ENCODE data around the gene IGF2.

IGF2 gene

GRCh38 chr11:2149864-2150847 lies 11.0 kb upstream of the IGF2 start:
- no peak for TF ChIP-seq REST (IDR thresholded peaks at IDR 0.05; ENCODE audit: insufficient read depth in 1 of 2, low read depth in 2 of 2, low read length in 2 of 2)
- TF ChIP-seq FOXP2 (optimal IDR thresholded peaks at IDR 0.05; ENCODE audit: borderline replicate concordance, extremely low read depth, extremely low read length, insufficient read depth): no peak
- TF ChIP-seq SIN3A (IDR thresholded peaks at IDR 0.05; ENCODE audit: borderline replicate concordance, insufficient read depth, low read length): no peak
- no peak for TF ChIP-seq POLR2AphosphoS5 (IDR thresholded peaks at IDR 0.05; ENCODE audit: low read depth, low read length)
- TF ChIP-seq TAF1 (IDR thresholded peaks at IDR 0.05; ENCODE audit: borderline replicate concordance, insufficient read depth, low read length): no peak

GRCh38 chr11:2149460-2149859 lies 10.3 kb upstream of the IGF2 start:
- TF ChIP-seq TAF1 (IDR thresholded peaks at IDR 0.05; ENCODE audit: borderline replicate concordance, insufficient read depth, low read length): no peak
- no peak for TF ChIP-seq FOXP2 (optimal IDR thresholded peaks at IDR 0.05; ENCODE audit: borderline replicate concordance, extremely low read depth, extremely low read length, insufficient read depth)
- TF ChIP-seq SIN3A (IDR thresholded peaks at IDR 0.05; ENCODE audit: borderline replicate concordance, insufficient read depth, low read length): no peak
- TF ChIP-seq POLR2AphosphoS5 (IDR thresholded peaks at IDR 0.05; ENCODE audit: low read depth, low read length): no peak
- no peak for TF ChIP-seq REST (IDR thresholded peaks at IDR 0.05; ENCODE audit: insufficient read depth in 1 of 2, low read depth in 2 of 2, low read length in 2 of 2)

- TF ChIP-seq FOXP2 (optimal IDR thresholded peaks at IDR 0.05; ENCODE audit: borderline replicate concordance, extremely low read depth, extremely low read length, insufficient read depth): no peak
- no peak for TF ChIP-seq SIN3A (IDR thresholded peaks at IDR 0.05; ENCODE audit: borderline replicate concordance, insufficient read depth, low read length)
- no peak for TF ChIP-seq REST (IDR thresholded peaks at IDR 0.05; ENCODE audit: insufficient read depth in 1 of 2, low read depth in 2 of 2, low read length in 2 of 2)
- TF ChIP-seq POLR2AphosphoS5 (IDR thresholded peaks at IDR 0.05; ENCODE audit: low read depth, low read length): no peak
- no peak for TF ChIP-seq TAF1 (IDR thresholded peaks at IDR 0.05; ENCODE audit: borderline replicate concordance, insufficient read depth, low read length)
Measured at GRCh38 chr11:2148595-2148994, 9.4 kb upstream of the IGF2 start.

- no peak for TF ChIP-seq FOXP2 (optimal IDR thresholded peaks at IDR 0.05; ENCODE audit: borderline replicate concordance, extremely low read depth, extremely low read length, insufficient read depth)
- TF ChIP-seq SIN3A (IDR thresholded peaks at IDR 0.05; ENCODE audit: borderline replicate concordance, insufficient read depth, low read length): no peak
- TF ChIP-seq TAF1 (IDR thresholded peaks at IDR 0.05; ENCODE audit: borderline replicate concordance, insufficient read depth, low read length): no peak
- no peak for TF ChIP-seq REST (IDR thresholded peaks at IDR 0.05; ENCODE audit: insufficient read depth in 1 of 2, low read depth in 2 of 2, low read length in 2 of 2)
- TF ChIP-seq POLR2AphosphoS5 (IDR thresholded peaks at IDR 0.05; ENCODE audit: low read depth, low read length): no peak
Measured at GRCh38 chr11:2147391-2147790, 8.2 kb upstream of the IGF2 start.
